ENCODE measurements around the gene CHST11.
"Not testable (repeated sequence)": the region's sequence is repeated elsewhere in the genome, so short reads cannot be mapped to it uniquely, and the experiment has no call there.

CHST11 gene

DNA sequence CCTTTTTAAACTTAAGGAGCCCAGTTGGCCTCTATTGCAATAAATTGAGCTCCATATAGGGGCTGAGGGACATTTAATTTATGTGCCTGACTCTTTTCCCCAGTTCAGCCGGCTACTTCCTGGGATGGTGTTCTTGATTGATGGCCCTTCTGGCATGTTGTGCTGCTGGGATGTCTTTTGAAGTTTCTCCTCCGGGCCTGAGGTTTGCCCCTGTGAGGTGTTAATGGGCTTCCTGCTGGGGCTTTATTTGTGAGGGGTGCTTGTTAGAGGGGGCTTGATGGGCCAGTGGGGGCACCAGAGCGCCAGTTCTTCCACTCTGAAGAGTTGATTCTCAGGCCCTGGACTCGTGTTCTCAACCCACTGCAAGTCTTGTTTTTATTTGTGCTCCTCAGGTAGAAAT lies 69.6 kb downstream of the CHST11 start:
- DNase-seq (ENCODE audit: low read depth in 2 of 2, low spot score in 1 of 2), result no peak

DNA sequence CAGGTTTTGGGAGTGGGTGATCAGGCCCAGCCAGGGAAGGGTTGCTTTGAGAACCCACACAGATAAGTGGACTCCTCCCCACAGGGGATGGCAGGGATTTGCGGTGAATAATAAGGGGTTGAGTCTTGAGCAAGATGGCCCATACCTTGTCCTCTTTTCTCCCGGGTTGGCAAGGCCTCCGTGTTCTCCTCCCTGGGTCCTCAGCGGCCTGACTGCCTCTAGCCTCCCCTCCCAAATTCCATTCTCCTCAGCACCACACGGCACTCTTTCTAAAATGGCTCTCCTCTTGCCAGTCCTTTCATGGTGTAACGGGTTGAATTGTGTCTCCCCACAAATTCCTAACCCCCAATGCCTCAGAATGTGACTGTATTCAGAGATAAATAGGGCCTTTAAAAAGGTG lies 70.0 kb downstream of the CHST11 start:
- DNase-seq (ENCODE audit: low read depth in 2 of 2, low spot score in 1 of 2), result no peak

DNA sequence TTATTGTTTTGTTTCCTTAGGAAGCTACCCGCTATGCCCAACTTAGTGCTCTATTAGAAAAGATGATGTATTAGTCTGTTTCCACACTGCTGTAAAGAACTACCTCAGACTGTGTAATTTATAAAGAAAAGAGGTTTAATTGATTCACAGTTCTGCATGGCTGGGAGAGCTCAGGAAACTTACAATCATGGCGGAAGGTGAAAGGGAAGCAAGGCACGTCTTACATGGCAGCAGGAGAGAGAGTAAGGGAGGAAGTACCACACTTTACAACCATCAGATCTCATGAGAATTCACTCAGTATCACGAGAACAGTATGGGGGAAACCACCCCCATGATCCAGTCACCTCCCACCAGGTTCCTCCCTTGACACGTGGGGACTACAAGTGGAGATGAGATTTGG lies 70.9 kb downstream of the CHST11 start:
- DNase-seq (ENCODE audit: low read depth in 2 of 2, low spot score in 1 of 2), result not testable (repeated sequence)

DNA sequence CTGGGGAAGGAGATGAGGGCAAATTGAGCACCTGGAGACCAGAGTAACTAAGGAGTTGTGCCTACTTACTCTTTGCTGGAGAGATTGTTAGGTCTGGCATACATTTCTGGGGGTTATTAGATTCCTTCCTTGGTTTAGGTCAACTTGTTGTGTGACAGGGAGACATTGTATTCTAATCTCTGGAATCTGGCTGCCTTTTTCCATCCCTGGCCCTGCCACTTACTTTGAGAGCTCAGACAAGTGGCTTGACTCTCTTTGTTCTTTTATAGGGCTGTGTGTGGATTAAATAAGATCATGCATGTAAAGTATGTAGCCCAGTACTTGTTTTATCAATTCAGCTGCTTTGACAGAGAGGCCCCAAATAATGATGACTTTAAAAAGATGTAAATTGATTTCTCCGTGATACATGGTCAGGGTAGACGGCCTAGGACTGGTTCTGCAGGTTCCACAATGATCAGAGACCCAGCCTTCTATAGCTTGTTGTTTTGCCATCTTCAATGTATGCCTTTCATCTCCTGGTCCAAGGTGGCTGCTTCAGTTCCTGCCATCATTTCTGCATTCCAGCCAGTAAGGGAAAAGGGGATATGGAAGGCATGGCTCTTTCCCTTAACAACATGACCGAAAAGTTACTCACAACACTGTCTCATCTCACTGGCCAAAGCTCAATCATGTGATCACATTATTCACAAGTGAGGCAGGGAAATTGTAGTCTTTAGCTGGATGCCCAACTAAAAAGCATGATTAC lies 72.6 kb downstream of the CHST11 start:
- no peak for DNase-seq (ENCODE audit: low read depth in 2 of 2, low spot score in 1 of 2)

DNA sequence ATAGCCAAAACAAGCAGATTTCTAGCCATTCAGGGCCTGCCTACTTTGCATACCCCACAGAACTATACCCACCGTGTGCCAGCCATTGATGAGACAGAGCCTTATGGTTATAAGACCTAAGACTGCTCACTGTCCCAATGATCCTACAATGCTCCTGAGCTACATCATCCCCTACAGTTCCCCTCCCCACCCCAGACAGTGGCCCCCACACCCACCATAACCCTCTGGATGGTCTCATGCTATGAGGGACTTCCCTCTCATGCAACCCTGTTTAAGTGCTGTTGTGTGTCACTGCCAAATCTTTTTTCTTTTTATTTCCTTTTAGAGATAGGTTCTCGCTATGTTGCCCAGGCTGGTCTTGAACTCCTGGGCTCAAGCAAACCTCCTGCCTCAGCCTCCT lies 75.9 kb downstream of the CHST11 start:
- no peak for DNase-seq (ENCODE audit: low read depth in 2 of 2, low spot score in 1 of 2)

DNA sequence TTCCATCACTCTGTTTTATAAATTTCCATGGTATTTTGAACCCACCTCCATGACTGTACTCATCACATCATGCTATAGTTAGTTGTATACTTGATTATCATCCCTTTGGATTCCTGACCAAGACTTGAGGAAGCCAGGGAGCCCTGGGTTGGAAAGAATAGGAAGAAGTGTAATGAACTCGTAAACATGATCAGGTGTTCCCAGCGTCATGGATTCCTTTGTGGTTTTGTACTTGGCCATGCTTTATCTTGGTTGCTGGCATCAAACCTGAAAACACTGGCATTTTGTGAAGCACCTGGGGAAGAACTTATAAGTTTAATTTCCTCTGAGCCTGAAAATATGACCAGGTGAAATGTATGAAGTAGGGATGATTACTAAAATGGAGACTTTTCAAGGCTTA lies 76.4 kb downstream of the CHST11 start:
- no peak for DNase-seq (ENCODE audit: low read depth in 2 of 2, low spot score in 1 of 2)

DNA sequence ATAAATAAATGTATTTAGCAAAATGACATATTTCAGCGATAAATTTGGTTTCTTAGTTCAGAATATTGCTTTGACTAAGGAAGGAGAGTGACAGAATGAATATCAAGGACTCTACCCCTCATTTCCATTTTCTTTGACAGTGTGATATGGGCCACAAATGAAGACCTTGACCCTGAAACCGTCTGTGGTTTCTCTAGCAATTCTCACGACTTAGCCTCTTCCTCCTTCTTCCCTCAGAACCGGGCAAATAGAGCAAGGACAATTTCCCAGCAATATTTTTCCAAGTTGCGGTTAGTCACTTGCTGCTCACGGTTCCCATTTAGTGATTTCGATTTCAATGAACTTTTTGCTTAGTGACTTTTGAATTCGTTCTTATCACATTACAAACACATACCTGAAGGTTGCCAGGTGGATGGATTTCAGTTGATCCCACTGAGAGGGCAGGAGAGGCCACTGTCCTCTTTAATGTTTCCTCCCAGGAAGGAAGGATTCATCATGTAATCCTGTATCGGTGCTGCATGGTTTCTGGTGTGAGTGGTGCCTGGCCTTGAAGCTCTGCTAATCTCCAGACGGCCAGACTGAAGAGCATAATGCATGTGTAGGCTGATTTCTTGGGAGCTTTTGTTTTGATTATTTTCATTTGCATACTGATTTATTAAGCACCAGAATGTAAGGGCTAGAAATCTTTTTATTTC lies 77.6 kb downstream of the CHST11 start:
- no peak for DNase-seq (ENCODE audit: low read depth in 2 of 2, low spot score in 1 of 2)

DNA sequence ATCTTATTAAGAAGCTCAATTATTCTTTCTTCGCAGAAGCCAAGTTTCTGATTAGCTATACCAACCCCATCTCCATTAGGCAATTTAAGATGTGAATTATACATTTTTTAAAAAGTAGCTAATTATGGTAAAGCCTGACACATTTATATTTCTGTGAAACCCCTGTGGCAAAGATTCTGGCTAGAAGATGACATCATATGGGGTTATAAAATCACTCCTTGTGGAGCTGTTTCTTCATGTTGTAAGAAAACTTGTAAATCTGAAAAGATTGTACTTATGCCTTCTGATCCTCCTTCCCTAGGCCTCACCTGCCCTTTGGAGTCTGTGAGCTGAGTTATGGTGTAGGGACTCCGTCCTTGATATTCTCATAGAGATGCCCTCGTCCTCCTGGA lies 78.1 kb downstream of the CHST11 start:
- DNase-seq (ENCODE audit: low read depth in 2 of 2, low spot score in 1 of 2), result no peak

DNA sequence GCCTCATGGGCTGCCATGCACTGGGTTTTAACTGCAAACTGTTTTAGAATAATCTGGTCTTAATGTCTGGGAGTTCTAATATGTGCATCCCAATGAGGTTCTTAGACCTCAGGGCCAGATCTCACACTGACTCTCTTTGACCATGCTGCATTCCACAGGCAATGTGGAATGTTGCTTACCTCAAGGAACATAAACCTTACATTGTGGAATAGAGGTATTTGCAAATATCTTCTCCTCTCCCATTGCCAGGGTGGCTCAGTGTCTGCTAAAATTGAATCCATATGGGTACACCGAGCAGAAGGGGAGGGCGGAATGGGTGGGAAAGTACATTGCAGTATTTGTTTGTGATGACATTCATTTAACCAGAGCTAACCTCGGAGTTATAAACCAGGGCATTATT lies 78.6 kb downstream of the CHST11 start:
- DNase-seq (ENCODE audit: low read depth in 2 of 2, low spot score in 1 of 2), result no peak

DNA sequence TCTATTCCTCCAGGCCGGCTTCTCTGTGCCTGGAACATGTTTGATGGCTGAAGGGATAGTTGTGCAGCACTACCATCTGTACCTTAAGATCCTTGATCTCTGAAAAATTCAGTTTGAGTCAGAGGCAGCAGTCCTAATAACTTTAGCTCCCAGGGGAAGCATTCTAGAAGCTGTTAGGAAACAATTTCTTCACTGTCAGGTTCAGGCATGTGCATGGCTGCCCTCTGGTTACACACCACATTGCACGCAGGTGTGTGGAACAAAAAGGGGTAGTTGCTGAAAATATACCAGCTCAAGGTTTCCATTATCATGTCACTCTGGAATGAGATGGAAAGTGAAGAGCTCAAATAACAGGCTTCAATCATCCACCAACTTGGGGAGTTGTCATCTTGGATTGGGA lies 80.1 kb downstream of the CHST11 start:
- no peak for DNase-seq (ENCODE audit: low read depth in 2 of 2, low spot score in 1 of 2)

DNA sequence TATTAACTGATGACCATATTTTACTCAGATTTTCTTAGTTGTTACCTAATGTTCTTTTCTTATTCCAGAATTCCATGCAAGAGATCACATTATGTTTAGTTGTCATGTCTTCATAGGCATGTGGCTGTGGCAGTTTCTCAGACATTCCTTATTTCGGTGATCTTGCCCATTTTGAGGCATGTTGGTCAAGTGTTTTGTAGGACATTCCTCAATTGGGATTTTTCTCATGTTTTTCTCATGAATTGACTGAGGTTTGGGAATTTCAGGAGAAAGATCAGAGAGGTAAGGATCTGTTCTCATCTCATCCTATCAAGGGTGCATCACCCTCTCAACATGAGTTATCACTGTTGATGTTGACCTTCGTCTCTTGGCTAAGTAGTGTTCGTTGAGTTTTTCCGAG lies 81.3 kb downstream of the CHST11 start:
- DNase-seq (ENCODE audit: low read depth in 2 of 2, low spot score in 1 of 2), result no peak

DNA sequence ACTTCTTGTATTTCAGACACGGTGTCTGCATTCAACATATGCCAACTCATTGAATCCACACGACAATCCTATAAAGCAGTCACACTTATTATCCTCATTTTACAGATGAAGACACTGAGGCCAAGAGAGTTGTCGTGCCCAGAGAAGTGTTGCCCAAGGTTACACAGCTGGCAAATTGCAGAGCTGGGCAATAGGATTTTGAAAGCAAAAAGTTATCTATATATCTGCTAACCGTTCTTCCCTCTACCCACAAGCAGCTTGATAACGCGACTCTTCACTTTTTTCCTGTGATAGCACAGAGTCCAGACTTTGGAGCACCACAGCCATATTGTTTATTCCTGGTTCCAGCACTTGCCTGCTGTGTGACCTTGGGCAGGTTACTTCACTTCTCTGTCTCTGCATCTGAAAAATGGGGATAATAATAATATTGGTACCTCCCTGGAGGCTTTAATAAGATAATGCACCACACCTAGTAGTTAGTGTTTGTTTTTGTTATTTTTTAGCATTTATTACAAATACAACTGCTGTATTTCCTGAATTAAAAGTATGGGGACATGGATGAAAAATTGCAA lies 82.2 kb downstream of the CHST11 start:
- no peak for DNase-seq (ENCODE audit: low read depth in 2 of 2, low spot score in 1 of 2)

DNA sequence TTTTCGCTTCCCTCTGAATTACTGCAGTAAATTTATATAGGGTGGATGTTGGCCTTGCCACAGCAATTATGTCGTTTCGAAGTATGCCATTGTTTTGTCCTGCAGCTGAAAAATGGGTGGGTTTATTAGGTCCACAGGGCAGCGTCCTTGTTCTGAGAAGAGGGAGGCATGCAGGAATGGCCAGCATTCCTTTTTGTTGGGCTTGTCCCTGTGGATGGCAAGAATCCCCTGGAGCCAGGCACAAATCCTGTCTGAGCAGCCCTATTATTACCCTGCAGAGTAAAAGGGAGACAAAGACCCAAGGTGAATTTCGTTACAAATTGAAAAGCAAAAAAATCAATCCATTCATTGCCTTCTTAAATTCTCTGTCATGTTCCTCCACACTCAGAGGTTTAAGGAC lies 88.1 kb downstream of the CHST11 start:
- no peak for DNase-seq (ENCODE audit: low read depth in 2 of 2, low spot score in 1 of 2)

DNA sequence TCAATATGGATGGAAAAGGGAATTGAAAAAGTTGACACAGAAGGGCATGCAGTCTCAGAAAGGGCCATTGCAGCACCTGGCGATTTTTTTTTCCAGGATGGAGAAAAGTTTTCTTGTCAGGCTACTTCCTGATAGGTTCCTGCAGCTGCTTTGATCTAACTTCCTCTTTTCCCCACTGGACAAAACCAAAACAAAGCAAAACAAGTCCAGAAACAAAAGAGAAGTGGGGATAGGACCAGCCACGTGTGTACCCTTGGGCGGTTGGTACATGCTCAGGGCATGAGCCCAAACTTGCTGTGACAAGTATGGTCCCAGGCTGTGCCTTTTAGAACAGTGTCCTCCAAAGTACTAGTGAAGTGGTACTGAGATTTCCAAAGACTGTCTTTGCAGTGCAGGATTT lies 89.8 kb downstream of the CHST11 start:
- DNase-seq (ENCODE audit: low read depth in 2 of 2, low spot score in 1 of 2), result no peak

DNA sequence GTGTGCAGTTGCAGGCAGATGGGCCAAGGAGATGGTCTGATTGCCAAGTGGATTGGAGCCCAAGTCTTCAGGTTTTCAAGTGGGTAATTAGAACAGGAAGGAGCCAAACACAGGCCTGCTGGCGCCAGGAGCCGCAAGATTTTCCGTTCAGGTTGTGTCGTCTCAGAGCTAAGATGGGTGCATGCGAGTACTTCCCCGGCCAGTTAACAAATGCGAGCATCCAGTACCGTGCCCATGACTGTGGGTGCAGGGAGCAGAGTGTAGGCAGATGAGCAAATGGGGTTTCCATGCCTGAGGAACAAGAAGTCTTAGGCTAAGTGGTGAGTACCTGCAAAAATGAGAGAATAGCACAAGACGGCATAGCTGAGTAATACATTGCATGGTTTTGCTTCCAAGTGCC lies 90.5 kb downstream of the CHST11 start:
- DNase-seq (ENCODE audit: low read depth in 2 of 2, low spot score in 1 of 2), result no peak

DNA sequence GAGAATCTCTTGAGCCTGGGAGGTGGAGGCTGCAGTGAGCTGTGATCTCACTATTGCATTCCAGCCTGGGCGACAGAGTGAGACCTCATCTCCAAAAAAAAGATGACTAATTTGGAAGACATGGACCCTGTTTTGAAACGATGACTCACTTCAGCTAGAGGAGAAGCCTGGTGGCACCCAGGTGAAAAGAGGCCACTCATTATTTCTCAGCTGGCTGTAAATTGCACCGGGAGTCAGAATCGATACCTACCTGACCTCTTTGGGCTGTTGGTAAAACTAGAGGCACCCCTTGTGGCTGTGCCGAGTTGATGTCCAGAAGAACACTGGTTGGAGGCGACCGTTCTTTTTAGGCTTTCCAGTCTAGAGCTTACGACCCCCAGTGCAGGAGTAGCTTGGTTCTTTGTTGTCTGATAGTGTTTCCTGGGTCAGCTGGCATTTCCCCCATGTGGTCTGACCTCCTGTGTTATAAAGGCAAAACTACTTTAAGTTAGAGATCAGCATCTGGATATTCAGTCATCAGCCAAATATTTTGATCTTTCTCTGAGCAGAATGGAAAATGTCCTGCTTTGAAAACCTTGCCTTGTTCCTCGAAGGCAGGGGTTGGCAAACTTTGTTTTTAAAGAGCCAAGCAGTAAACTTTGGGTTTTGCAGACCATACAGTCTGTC lies 93.2 kb downstream of the CHST11 start:
- DNase-seq (ENCODE audit: low read depth in 2 of 2, low spot score in 1 of 2), result no peak

DNA sequence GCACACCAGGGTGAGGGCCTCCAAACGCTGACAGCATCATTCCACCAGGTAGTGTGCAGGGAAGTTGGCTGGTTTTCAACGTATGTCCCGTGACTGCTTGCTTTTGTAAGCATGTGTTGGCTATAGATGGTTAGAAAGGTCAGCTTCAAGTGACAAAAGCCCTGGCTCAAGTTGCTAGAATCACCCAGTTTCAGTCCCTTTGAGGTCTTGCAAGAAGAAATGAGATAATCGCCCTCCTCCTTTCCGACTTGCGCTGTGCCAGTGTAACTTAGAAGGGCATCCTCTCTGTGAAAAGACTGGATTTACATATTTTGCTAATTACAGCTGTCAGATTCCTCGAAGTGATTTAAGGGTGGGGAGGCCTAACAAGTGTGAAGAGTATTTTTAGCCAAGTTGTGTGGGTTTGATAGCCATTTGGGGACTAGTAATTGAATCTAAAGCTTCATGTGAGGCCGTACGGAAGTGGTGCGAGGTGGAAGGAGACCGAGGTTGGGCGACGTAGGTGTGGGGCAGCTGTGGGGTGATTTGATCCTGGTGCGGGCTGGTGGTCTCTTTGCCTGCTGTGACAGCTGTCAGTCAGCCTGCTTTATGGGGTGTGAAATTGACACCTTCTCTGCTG lies 94.7 kb downstream of the CHST11 start:
- no peak for DNase-seq (ENCODE audit: low read depth in 2 of 2, low spot score in 1 of 2)

DNA sequence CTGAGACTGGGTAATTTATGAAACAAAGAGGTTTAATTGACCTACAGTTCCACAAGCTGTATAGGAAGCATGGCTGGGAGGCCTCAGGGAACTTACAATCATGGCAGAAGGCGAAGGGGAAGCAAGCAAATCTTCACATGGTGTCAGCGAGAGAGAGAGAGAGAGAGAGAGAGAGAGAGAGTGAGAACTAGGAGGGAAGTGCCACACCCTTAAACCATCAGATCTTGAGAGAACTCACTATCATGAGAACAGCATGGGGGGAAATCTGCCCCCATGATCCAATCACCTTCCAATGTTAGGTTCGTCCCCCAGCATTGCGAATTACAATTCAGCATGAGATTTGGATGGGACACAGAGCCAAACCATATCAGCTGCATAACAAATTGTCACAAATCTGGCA lies 96.7 kb downstream of the CHST11 start:
- DNase-seq (ENCODE audit: low read depth in 2 of 2, low spot score in 1 of 2), result no peak

DNA sequence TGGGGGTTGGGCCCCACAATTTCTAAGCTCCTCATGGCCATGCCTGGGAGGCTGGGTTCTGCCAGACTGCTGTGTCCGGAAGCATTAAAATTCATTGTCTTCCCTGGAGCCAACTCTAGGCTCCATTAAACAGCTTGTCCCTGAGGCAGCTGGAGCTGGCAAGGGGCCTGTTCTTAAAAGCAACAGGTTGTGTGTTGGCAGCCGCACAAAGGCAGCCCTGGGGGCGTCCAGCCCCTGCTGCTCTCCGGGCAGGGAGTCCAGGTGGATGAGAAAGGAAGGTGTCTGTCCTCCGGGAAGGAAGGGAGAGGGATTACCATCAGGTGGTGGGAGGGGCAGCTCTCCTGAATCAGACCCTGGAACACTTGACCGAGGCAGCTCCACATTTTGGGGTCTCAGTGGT lies 98.9 kb downstream of the CHST11 start:
- DNase-seq (ENCODE audit: low read depth in 2 of 2, low spot score in 1 of 2), result no peak

DNA sequence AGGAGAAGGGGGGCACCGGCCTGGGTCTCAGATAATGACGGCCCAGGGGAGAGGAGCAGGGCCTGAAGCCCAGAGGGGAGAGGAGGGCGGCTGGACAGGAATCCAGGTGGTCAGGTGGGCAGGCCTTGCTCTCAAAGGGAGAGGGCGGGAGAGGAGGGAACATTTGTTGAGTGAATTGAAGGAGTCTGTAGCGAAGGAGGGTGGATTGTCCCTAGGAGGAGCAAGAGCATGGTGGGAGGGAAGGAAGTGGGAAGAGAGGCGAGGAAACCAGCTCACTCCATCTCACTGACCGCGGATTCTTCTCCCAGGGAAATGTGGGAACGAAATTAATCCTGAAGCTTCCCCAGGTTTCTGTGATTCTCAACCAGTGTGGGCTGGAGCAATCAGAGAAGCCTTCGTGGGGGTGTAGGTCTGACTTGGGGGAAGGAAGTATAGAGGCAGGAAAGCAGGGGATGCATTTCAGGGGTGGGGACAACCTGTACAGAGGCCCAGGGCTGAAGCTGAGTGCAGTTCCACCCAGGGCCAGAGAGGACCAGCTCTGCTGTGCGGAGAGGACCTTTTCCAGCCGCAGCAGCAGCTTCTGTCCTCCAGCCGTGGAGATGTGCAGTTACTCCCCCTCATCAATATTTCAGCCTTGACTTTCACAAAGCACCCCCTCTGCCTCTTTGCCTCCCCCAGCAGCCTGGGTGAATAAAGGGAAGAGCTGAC lies 100.9 kb downstream of the CHST11 start:
- no peak for DNase-seq (ENCODE audit: low read depth in 2 of 2, low spot score in 1 of 2)

DNA sequence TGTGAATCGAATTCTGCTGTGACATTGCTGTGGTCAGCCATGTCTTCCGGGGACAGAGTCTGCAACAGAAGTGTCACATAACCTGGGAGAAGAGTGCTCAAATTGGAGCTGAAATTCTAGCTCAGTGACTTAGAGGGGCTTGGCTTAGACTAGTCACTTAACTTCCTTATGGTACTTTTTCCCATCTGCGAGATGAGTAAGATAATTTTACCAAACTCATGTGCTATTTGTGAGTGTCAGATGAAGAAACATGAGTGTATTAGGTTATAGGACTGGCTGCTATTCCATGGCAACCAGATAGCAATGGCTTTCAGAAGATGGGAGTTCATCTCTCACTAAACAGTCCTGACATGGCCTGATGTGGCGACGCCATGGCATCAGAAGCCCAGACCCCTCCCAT lies 104.1 kb downstream of the CHST11 start:
- no peak for DNase-seq (ENCODE audit: low read depth in 2 of 2, low spot score in 1 of 2)
